HEK293T (cell line): ENCODE results near the gene CEACAM4.
A peak's percentile ranks its signal among the peaks of the same experiment; 100 is the strongest.

ENCODE experiments used
- CTCF ChIA-PET: fragments of 350-600 bp; formaldehyde crosslinking; extraction: SDS; loops from one replicate; lab custom pipeline; 2021; ENCODE audit warnings: antibody characterized with exemption, inconsistent platforms; lab: Yijun Ruan, JAX
- POLR2A ChIA-PET: fragments of 350-600 bp; formaldehyde crosslinking; extraction: SDS; loops from one replicate; lab custom pipeline; 2020; ENCODE audit warnings: antibody characterized with exemption, inconsistent platforms; lab: Yijun Ruan, JAX
- DNase-seq: peaks from one replicate; pipeline ENCODE4 v3.0.0; 2012; ENCODE audit warnings: mixed read lengths; ENCODE audit errors: extremely low spot score
- ARNT ChIP-seq: fragments of 450-650 bp; IDR thresholded peaks from 2 replicates; pipeline ENCODE4 v1.6.1; 2017; ENCODE audit warnings: mild to moderate bottlenecking
- BHLHE40 ChIP-seq: fragments of 450-650 bp; IDR thresholded peaks from 2 replicates; pipeline ENCODE4 v1.6.1; 2016; ENCODE audit warnings: mild to moderate bottlenecking, moderate library complexity, borderline replicate concordance
- CTBP1 ChIP-seq: fragments of 450-650 bp; IDR thresholded peaks from 2 replicates; pipeline ENCODE4 v1.6.1; 2016; ENCODE audit warnings: borderline replicate concordance
- ELF4 ChIP-seq: fragments of 450-650 bp; IDR thresholded peaks from 2 replicates; pipeline ENCODE4 v1.6.1; 2017; ENCODE audit warnings: antibody characterized with exemption
- FOXA1 ChIP-seq: fragments of 450-650 bp; IDR thresholded peaks from 2 replicates; pipeline ENCODE4 v1.6.1; 2016; ENCODE audit warnings: mild to moderate bottlenecking
- FOXK2 ChIP-seq: fragments of 450-650 bp; IDR thresholded peaks from 2 replicates; pipeline ENCODE4 v1.6.1; 2016; ENCODE audit warnings: mild to moderate bottlenecking
- FOXM1 ChIP-seq: fragments of 450-650 bp; IDR thresholded peaks from 2 replicates; pipeline ENCODE4 v1.6.1; 2017; ENCODE audit warnings: mild to moderate bottlenecking, borderline replicate concordance
- HDGF ChIP-seq: fragments of 450-650 bp; IDR thresholded peaks from 2 replicates; pipeline ENCODE4 v1.6.1; 2017; ENCODE audit warnings: antibody characterized with exemption, borderline replicate concordance
- L3MBTL2 ChIP-seq: fragments of 450-650 bp; conservative IDR thresholded peaks from 2 replicates; pipeline ENCODE4 v1.6.1; 2016; ENCODE audit warnings: mild to moderate bottlenecking
- LEF1 ChIP-seq: fragments of 450-650 bp; IDR thresholded peaks from 2 replicates; pipeline ENCODE4 v1.6.1; 2017; ENCODE audit warnings: mild to moderate bottlenecking, borderline replicate concordance
- NFRKB ChIP-seq: fragments of 450-650 bp; IDR thresholded peaks from 2 replicates; pipeline ENCODE4 v1.6.1; 2016; ENCODE audit warnings: mild to moderate bottlenecking, moderate library complexity
- PKNOX1 ChIP-seq: fragments of 450-650 bp; IDR thresholded peaks from 2 replicates; pipeline ENCODE4 v1.6.1; 2016
- SP1 ChIP-seq: fragments of 450-650 bp; IDR thresholded peaks from 2 replicates; pipeline ENCODE4 v1.6.1; 2017
- SUZ12 ChIP-seq: fragments of 450-650 bp; IDR thresholded peaks from 2 replicates; pipeline ENCODE4 v1.6.1; 2016; ENCODE audit warnings: mild to moderate bottlenecking
- TARDBP ChIP-seq: fragments of 450-650 bp; IDR thresholded peaks from 2 replicates; pipeline ENCODE4 v1.6.1; 2016
- ZNF384 ChIP-seq: fragments of 450-650 bp; IDR thresholded peaks from 2 replicates; pipeline ENCODE4 v1.6.1; 2016

The CEACAM4 gene

GRCh38 chr19:41621226-41621625 lies 5.6 kb downstream of the CEACAM4 start:
- TF ChIP-seq FOXK2, result no peak
- TF ChIP-seq PKNOX1, result no peak
- no peak for TF ChIP-seq HDGF
- no peak for TF ChIP-seq L3MBTL2
- no peak for TF ChIP-seq CTBP1
- TF ChIP-seq NFRKB, result no peak
- no peak for TF ChIP-seq ZNF384
- no peak for TF ChIP-seq FOXM1
- TF ChIP-seq LEF1, result no peak
- TF ChIP-seq FOXA1, result no peak
- TF ChIP-seq ELF4, result no peak
- TF ChIP-seq SP1, result no peak
- CTCF ChIA-PET, result no interaction called here
- POLR2A ChIA-PET, result no interaction called here
- no peak for DNase-seq

GRCh38 chr19:41620171-41620570 lies 6.7 kb downstream of the CEACAM4 start:
- TF ChIP-seq PKNOX1, result no peak
- no peak for TF ChIP-seq ELF4
- no peak for TF ChIP-seq TARDBP
- TF ChIP-seq CTBP1, result no peak
- TF ChIP-seq SP1, result no peak
- no peak for TF ChIP-seq BHLHE40
- no peak for TF ChIP-seq ZNF384
- no peak for TF ChIP-seq HDGF
- TF ChIP-seq ARNT, result no peak
- no peak for DNase-seq
- ChIA-PET POLR2A (no interaction called here), CTCF (no interaction called here)

GRCh38 chr19:41619018-41619556 lies 7.8 kb downstream of the CEACAM4 start:
- CTCF ChIA-PET, result no interaction called here
- no peak for TF ChIP-seq SP1
- TF ChIP-seq CTBP1, result no peak
- no peak for TF ChIP-seq TARDBP
- no peak for DNase-seq
- POLR2A ChIA-PET, result no interaction called here

- TF ChIP-seq NFRKB, result no peak
- no peak for TF ChIP-seq BHLHE40
- TF ChIP-seq TARDBP, result no peak
- no peak for TF ChIP-seq LEF1
- no peak for TF ChIP-seq SUZ12
- no peak for TF ChIP-seq FOXM1
- TF ChIP-seq ELF4, result no peak
- no peak for TF ChIP-seq FOXK2
- no peak for TF ChIP-seq ARNT
- TF ChIP-seq CTBP1, result no peak
- no peak for TF ChIP-seq HDGF
- no peak for TF ChIP-seq L3MBTL2
- CTCF ChIA-PET, result interaction anchor here (0.6 kb wide), 1 partner anchor 53 kb away, joined by 5 read pairs; no protein-coding TSS in a partner anchor
- DNase-seq, result no peak
- POLR2A ChIA-PET, result no interaction called here
Observed at GRCh38 chr19:41617941-41618730, 8.7 kb downstream of the CEACAM4 start.

- ChIA-PET POLR2A (no interaction called here), CTCF (no interaction called here)
- TF ChIP-seq LEF1 (no peak), PKNOX1 (no peak), SP1 (no peak), FOXM1 (no peak)
- peak; percentile 36 for DNase-seq
Observed at GRCh38 chr19:41616792-41617621, 9.9 kb downstream of the CEACAM4 start.

GRCh38 chr19:41615207-41615606 lies 11.7 kb downstream of the CEACAM4 start:
- no peak for DNase-seq
- TF ChIP-seq PKNOX1, result no peak
- no peak for TF ChIP-seq FOXK2
- no peak for TF ChIP-seq LEF1
- no peak for TF ChIP-seq NFRKB
- no peak for TF ChIP-seq HDGF
- no peak for TF ChIP-seq SUZ12
- CTCF ChIA-PET, result no interaction called here
- POLR2A ChIA-PET, result no interaction called here
